Measurements from ENCODE around the gene SYNDIG1.
"Not testable (repeated sequence)": the region's sequence is repeated elsewhere in the genome, so short reads cannot be mapped to it uniquely, and the experiment has no call there.

Gene SYNDIG1

DNA sequence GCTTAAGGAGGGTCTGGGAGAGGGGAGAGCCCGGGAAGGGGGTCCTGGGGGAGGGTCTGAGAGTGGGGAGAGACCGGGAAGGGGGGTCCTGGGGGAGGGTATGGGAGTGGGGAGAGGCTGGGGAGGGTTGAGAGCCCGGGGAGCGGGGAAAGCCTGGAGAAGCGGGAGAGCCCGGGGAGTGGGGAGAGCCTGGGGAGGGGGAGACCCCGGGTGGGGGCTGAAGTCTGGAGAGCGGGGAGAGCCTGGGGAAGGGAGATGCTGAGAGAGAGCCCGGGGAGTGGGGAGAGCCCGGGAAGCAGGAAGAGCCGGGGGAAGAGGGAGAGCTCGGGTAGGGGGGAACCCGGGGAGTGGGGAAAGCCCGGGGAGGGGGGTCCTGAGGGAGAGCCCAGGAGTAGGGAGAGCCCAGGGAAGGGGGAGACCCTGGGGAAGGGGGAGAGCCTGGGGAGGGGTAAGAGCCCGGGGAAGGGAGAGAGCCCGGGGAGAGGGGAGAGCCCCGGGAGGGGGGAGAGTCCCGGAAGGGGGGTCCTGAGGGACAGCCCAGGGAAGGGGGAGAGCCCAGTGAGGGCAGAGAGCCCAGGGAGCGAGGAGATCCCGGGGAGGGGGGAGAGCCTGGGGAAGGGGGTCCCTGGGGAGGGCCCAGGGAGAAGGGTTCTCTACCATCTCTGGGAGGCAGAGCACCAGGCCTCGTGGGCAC lies 148.5 kb downstream of the SYNDIG1 start:
- Histone ChIP-seq H3K9me3 (ENCODE audit: control insufficient read depth, insufficient read depth, low read length) (no peaks in the 10 kb centered on the region), H3K4me3 (ENCODE audit: low read length) (no peak overlapping the region), H3K27ac (ENCODE audit: low read length) (no peak overlapping the region), H3K4me1 (ENCODE audit: control insufficient read depth, insufficient read depth, low read length) (peaks cover 2% of the 10 kb centered on the region; the same call in 1 of the 2 replicates), H3K27me3 (ENCODE audit: control insufficient read depth, insufficient read depth, low read length) (no peaks in the 10 kb centered on the region), H3K36me3 (ENCODE audit: control insufficient read depth, insufficient read depth, low read length) (no peaks in the 10 kb centered on the region)
- no CpG with 5 or more reads among the region's 21 CpGs for WGBS (ENCODE audit: insufficient coverage, insufficient read length)
- no peak for DNase-seq (ENCODE audit: low read depth, low spot score)

- DNase-seq (ENCODE audit: low read depth, low spot score), result no peak
- Histone ChIP-seq H3K27me3 (ENCODE audit: control insufficient read depth, insufficient read depth, low read length) (no peaks in the 10 kb centered on the region), H3K9me3 (ENCODE audit: control insufficient read depth, insufficient read depth, low read length) (no peaks in the 10 kb centered on the region), H3K27ac (ENCODE audit: low read length) (no peak overlapping the region), H3K4me1 (ENCODE audit: control insufficient read depth, insufficient read depth, low read length) (peaks cover 2% of the 10 kb centered on the region; the same call in 1 of the 2 replicates), H3K36me3 (ENCODE audit: control insufficient read depth, insufficient read depth, low read length) (no peaks in the 10 kb centered on the region), H3K4me3 (ENCODE audit: low read length) (no peak overlapping the region)
- no CpG with 5 or more reads among the region's 1 CpG for WGBS (ENCODE audit: insufficient coverage, insufficient read length)
Measured at GRCh38 chr20:24618739-24619138, 149.3 kb downstream of the SYNDIG1 start.

DNA sequence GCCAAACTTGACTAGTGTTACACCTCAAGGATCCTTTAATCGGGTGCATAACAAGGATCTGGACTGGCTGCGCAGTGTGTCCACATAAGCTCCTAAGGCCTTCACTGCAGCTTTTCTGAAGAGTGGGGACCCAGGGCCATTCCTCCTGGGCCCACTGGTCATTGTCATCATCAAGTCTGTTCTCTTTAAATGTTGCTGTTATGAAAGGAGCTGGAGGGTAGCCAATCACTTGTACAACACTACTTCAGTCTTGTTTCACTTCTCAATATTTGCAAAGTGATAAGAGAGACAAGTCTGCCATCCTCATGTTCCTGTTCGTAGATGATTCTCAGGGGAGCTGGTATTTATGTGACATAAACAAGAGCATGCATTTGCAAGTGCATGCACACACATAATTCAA lies 149.8 kb downstream of the SYNDIG1 start:
- WGBS (ENCODE audit: insufficient coverage, insufficient read length), result no CpG with 5 or more reads among the region's 3 CpGs
- peaks cover 2% of the 10 kb centered on the region; the same call in 1 of the 2 replicates for H3K4me1 ChIP-seq (ENCODE audit: control insufficient read depth, insufficient read depth, low read length)
- H3K27ac ChIP-seq (ENCODE audit: low read length), result no peak overlapping the region
- H3K36me3 ChIP-seq (ENCODE audit: control insufficient read depth, insufficient read depth, low read length), result no peaks in the 10 kb centered on the region
- no peak for DNase-seq (ENCODE audit: low read depth, low spot score)
- no peaks in the 10 kb centered on the region for H3K9me3 ChIP-seq (ENCODE audit: control insufficient read depth, insufficient read depth, low read length)
- no peak overlapping the region for H3K4me3 ChIP-seq (ENCODE audit: low read length)
- H3K27me3 ChIP-seq (ENCODE audit: control insufficient read depth, insufficient read depth, low read length), result no peaks in the 10 kb centered on the region

GRCh38 chr20:24620937-24621519 lies 151.6 kb downstream of the SYNDIG1 start:
- no peaks in the 10 kb centered on the region for H3K27me3 ChIP-seq (ENCODE audit: control insufficient read depth, insufficient read depth, low read length)
- H3K27ac ChIP-seq (ENCODE audit: low read length), result no peak overlapping the region
- WGBS (ENCODE audit: insufficient coverage, insufficient read length), result no CpG with 5 or more reads among the region's 1 CpG
- H3K4me3 ChIP-seq (ENCODE audit: low read length), result no peak overlapping the region
- H3K36me3 ChIP-seq (ENCODE audit: control insufficient read depth, insufficient read depth, low read length), result no peaks in the 10 kb centered on the region
- peaks cover 2% of the 10 kb centered on the region; the same call in 1 of the 2 replicates for H3K4me1 ChIP-seq (ENCODE audit: control insufficient read depth, insufficient read depth, low read length)
- no peak for DNase-seq (ENCODE audit: low read depth, low spot score)
- H3K9me3 ChIP-seq (ENCODE audit: control insufficient read depth, insufficient read depth, low read length), result no peaks in the 10 kb centered on the region

- Histone ChIP-seq H3K36me3 (ENCODE audit: control insufficient read depth, insufficient read depth, low read length) (no peaks in the 10 kb centered on the region), H3K9me3 (ENCODE audit: control insufficient read depth, insufficient read depth, low read length) (no peaks in the 10 kb centered on the region), H3K27me3 (ENCODE audit: control insufficient read depth, insufficient read depth, low read length) (no peaks in the 10 kb centered on the region), H3K4me3 (ENCODE audit: low read length) (no peak overlapping the region), H3K27ac (ENCODE audit: low read length) (no peak overlapping the region), H3K4me1 (ENCODE audit: control insufficient read depth, insufficient read depth, low read length) (no peaks in the 10 kb centered on the region)
- WGBS (ENCODE audit: insufficient coverage, insufficient read length), result no CpG with 5 or more reads among the region's 3 CpGs
- no peak for DNase-seq (ENCODE audit: low read depth, low spot score)
Measured at GRCh38 chr20:24622856-24623255, 153.4 kb downstream of the SYNDIG1 start.

DNA sequence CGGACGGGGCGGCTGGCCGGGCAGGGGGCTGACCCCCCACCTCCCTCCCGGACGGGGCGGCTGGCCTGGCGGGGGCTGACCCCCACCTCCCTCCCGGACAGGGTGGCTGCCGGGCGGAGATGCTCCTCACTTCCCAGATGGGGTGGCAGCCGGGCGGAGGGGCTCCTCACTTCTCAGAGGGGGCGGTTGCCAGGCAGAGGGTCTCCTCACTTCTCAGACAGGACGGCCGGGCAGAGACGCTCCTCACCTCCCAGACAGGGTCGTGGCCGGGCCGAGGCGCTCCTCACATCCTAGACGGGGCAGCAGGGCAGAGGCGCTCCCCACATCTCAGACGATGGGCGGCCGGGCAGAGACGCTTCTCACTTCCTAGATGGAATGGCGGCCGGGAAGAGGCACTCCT lies 156.7 kb downstream of the SYNDIG1 start:
- H3K36me3 ChIP-seq (ENCODE audit: control insufficient read depth, insufficient read depth, low read length); DNase-seq (ENCODE audit: low read depth, low spot score); H3K4me1 ChIP-seq (ENCODE audit: control insufficient read depth, insufficient read depth, low read length); H3K9me3 ChIP-seq (ENCODE audit: control insufficient read depth, insufficient read depth, low read length); H3K27ac ChIP-seq (ENCODE audit: low read length); H3K4me3 ChIP-seq (ENCODE audit: low read length); H3K27me3 ChIP-seq (ENCODE audit: control insufficient read depth, insufficient read depth, low read length): not testable (repeated sequence)
- no CpG with 5 or more reads among the region's 29 CpGs for WGBS (ENCODE audit: insufficient coverage, insufficient read length)

GRCh38 chr20:24627291-24627690 lies 157.9 kb downstream of the SYNDIG1 start:
- Histone ChIP-seq H3K27ac (ENCODE audit: low read length) (no peak overlapping the region), H3K27me3 (ENCODE audit: control insufficient read depth, insufficient read depth, low read length) (no peaks in the 10 kb centered on the region), H3K4me1 (ENCODE audit: control insufficient read depth, insufficient read depth, low read length) (no peaks in the 10 kb centered on the region), H3K4me3 (ENCODE audit: low read length) (no peak overlapping the region), H3K9me3 (ENCODE audit: control insufficient read depth, insufficient read depth, low read length) (no peaks in the 10 kb centered on the region), H3K36me3 (ENCODE audit: control insufficient read depth, insufficient read depth, low read length) (no peaks in the 10 kb centered on the region)
- DNase-seq (ENCODE audit: low read depth, low spot score), result no peak
- no CpG with 5 or more reads among the region's 6 CpGs for WGBS (ENCODE audit: insufficient coverage, insufficient read length)

DNA sequence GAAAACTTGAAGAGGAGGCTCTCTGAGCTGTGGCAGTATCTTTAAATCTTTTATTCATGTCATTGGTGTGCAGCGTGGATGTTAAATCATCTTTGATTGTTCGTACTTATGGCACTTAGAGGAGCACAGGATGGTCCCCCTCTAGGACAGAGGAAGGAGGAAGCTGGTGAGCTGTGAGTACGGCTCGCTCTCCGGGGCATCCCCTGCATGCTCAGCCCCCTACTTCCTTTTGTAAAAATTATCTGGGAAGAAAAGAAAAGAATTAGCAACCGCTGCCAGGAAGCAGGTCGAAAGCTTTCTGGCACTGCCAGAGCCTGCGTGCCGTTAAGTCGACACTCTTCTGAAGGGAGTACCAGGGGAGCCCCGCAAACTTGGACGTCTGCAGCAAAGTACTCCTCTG lies 158.5 kb downstream of the SYNDIG1 start:
- Histone ChIP-seq H3K4me1 (ENCODE audit: control insufficient read depth, insufficient read depth, low read length) (no peaks in the 10 kb centered on the region), H3K27me3 (ENCODE audit: control insufficient read depth, insufficient read depth, low read length) (no peaks in the 10 kb centered on the region), H3K36me3 (ENCODE audit: control insufficient read depth, insufficient read depth, low read length) (no peaks in the 10 kb centered on the region), H3K9me3 (ENCODE audit: control insufficient read depth, insufficient read depth, low read length) (no peaks in the 10 kb centered on the region), H3K27ac (ENCODE audit: low read length) (no peak overlapping the region), H3K4me3 (ENCODE audit: low read length) (no peak overlapping the region)
- WGBS (ENCODE audit: insufficient coverage, insufficient read length), result no CpG with 5 or more reads among the region's 12 CpGs
- no peak for DNase-seq (ENCODE audit: low read depth, low spot score)

- Histone ChIP-seq H3K4me1 (ENCODE audit: control insufficient read depth, insufficient read depth, low read length) (0 out of 2 replicates have a peak, but pooled peaks cover 2% of the 10 kb centered on the region), H3K27ac (ENCODE audit: low read length) (no peak overlapping the region), H3K36me3 (ENCODE audit: control insufficient read depth, insufficient read depth, low read length) (no peaks in the 10 kb centered on the region), H3K9me3 (ENCODE audit: control insufficient read depth, insufficient read depth, low read length) (no peaks in the 10 kb centered on the region), H3K27me3 (ENCODE audit: control insufficient read depth, insufficient read depth, low read length) (no peaks in the 10 kb centered on the region), H3K4me3 (ENCODE audit: low read length) (no peak overlapping the region)
- no peak for DNase-seq (ENCODE audit: low read depth, low spot score)
- no CpG with 5 or more reads among the region's 6 CpGs for WGBS (ENCODE audit: insufficient coverage, insufficient read length)
Measured at GRCh38 chr20:24628985-24629384, 159.6 kb downstream of the SYNDIG1 start.

- H3K9me3 ChIP-seq (ENCODE audit: control insufficient read depth, insufficient read depth, low read length), result no peaks in the 10 kb centered on the region
- H3K27ac ChIP-seq (ENCODE audit: low read length), result no peak overlapping the region
- no CpG with 5 or more reads among the region's 3 CpGs for WGBS (ENCODE audit: insufficient coverage, insufficient read length)
- H3K4me1 ChIP-seq (ENCODE audit: control insufficient read depth, insufficient read depth, low read length), result 0 out of 2 replicates have a peak, but pooled peaks cover 2% of the 10 kb centered on the region
- H3K36me3 ChIP-seq (ENCODE audit: control insufficient read depth, insufficient read depth, low read length), result no peaks in the 10 kb centered on the region
- no peaks in the 10 kb centered on the region for H3K27me3 ChIP-seq (ENCODE audit: control insufficient read depth, insufficient read depth, low read length)
- no peak overlapping the region for H3K4me3 ChIP-seq (ENCODE audit: low read length)
- DNase-seq (ENCODE audit: low read depth, low spot score), result no peak
Measured at GRCh38 chr20:24629668-24630067, 160.2 kb downstream of the SYNDIG1 start.

Measured in iPS DF 6.9 (cell line).